K562 (cell line): ENCODE results near the gene HSPA6. TPM values are rescaled to one million over a fixed set of nuclear protein-coding genes. Genes with fewer than 3 reads are reported as not detected.
"Not testable (repeated sequence)": the region's sequence is repeated elsewhere in the genome, so short reads cannot be mapped to it uniquely, and the experiment has no call there.

Source experiments
- ATAC-seq: fragments of 200-7000 bp; cut with Tn5 transposase; 3 replicates; pipeline ENCODE4 v1.9.1; 2020; ENCODE audit warnings: moderate library complexity
- BruUV-seq: library from RNA; stranded (reverse); fragments of 400-500 nt; replicated peaks from 2 replicates; lab custom pipeline; 2021; lab: Mats Ljungman, UMichigan
- CTCF ChIA-PET: fragments of 300-600 bp; formaldehyde crosslinking; extraction: SDS; loops from one replicate; lab custom pipeline; 2021; ENCODE audit warnings: low intra/inter-chr PET ratio; lab: Yijun Ruan, JAX
- POLR2A ChIA-PET: fragments of 300-600, 350-650 bp; sonication (Branson Sonifier 250); formaldehyde crosslinking; extraction: SDS; loops from one replicate; lab custom pipeline; 2021; ENCODE audit warnings: antibody characterized with exemption, inconsistent platforms; lab: Yijun Ruan, JAX
- DNase-seq, 4 experiments: peaks; one replicate each; pipeline versions ENCODE4 v3.0.0 to v3.0.0-alpha.2; 2011 to 2018; ENCODE audit warnings: low spot score in 3 of 4, mixed read lengths in 3 of 4; ENCODE audit errors: extremely low read depth in 1 of 4
- FAIRE-seq: peaks from 2 replicates; lab custom pipeline; 2011; peaks lifted over from hg19 to GRCh38; lab: Jason Lieb, UNC
- H2AFZ ChIP-seq: 2 replicates; pipeline ENCODE4 v1.6.0; 2011; ENCODE audit warnings: low read depth, low read length, control low read depth, inconsistent platforms
- H3K27ac ChIP-seq: fragments of 200-600 bp; 3 replicates; pipeline ENCODE4 v1.8.0; 2011; ENCODE audit warnings: low read depth, mild to moderate bottlenecking, control low read depth, inconsistent platforms, low read length, moderate library complexity, mixed read lengths; ENCODE audit errors: extremely low read depth
- H3K27me3 ChIP-seq, 2 experiments: fragments of 300-600 bp in 1 of 2; 2 replicates in 1 of 2; 3 replicates in 1 of 2; pipeline versions ENCODE4 v1.6.0 to v1.8.0; 2011; ENCODE audit warnings: inconsistent platforms in 2 of 2, low read length in 2 of 2, mild to moderate bottlenecking in 1 of 2, mixed read lengths in 1 of 2, moderate library complexity in 1 of 2; ENCODE audit not compliant: control insufficient read depth in 2 of 2, insufficient read depth in 2 of 2
- H3K36me3 ChIP-seq: fragments of 300-600 bp; 3 replicates; pipeline ENCODE4 v1.8.0; 2011; ENCODE audit warnings: mild to moderate bottlenecking, low read length, inconsistent platforms; ENCODE audit not compliant: control insufficient read depth, insufficient read depth
- H3K4me1 ChIP-seq, 2 experiments: fragments of 200-600 bp in 1 of 2; replicated peaks in 1 of 2; 2 replicates in 1 of 2; 3 replicates in 1 of 2; pipeline versions ENCODE4 v1.5.1 to v1.8.0; 2011; ENCODE audit warnings: inconsistent platforms in 2 of 2, low read length in 2 of 2, mild to moderate bottlenecking in 1 of 2, mixed read lengths in 1 of 2, moderate library complexity in 1 of 2; ENCODE audit not compliant: control insufficient read depth in 2 of 2, insufficient read depth in 2 of 2
- H3K4me2 ChIP-seq: 2 replicates; pipeline ENCODE4 v1.6.1; 2011; ENCODE audit warnings: low read length, control low read depth, inconsistent platforms, mixed read lengths; ENCODE audit not compliant: insufficient read depth
- H3K4me3 ChIP-seq: fragments of 200-600 bp; sonication (generic), shearing (Covaris generic); 2 replicates; pipeline ENCODE4 v1.5.1; 2016; ENCODE audit warnings: control low read depth, inconsistent platforms
- H3K79me2 ChIP-seq: fragments of 200-600 bp; 3 replicates; pipeline ENCODE4 v1.8.0; 2011; ENCODE audit warnings: low read length, inconsistent platforms; ENCODE audit not compliant: control insufficient read depth, insufficient read depth
- H3K9ac ChIP-seq, 2 experiments: 2 replicates each; pipeline versions ENCODE4 v1.6.0 to v1.6.1; 2011; ENCODE audit warnings: low read depth in 2 of 2, low read length in 2 of 2, control low read depth in 1 of 2, inconsistent platforms in 1 of 2, mild to moderate bottlenecking in 1 of 2, mixed read lengths in 1 of 2; ENCODE audit not compliant: insufficient read depth in 1 of 2
- H3K9me1 ChIP-seq: one replicate; pipeline ENCODE4 v1.6.0; 2011; ENCODE audit warnings: inconsistent platforms, mild to moderate bottlenecking, low read length, moderate library complexity; ENCODE audit not compliant: control insufficient read depth, insufficient read depth
- H3K9me3 ChIP-seq: replicated peaks from 2 replicates; pipeline ENCODE4 v1.5.1; 2011; ENCODE audit warnings: low read depth, low read length, inconsistent platforms; ENCODE audit not compliant: control insufficient read depth, insufficient read depth
- H4K20me1 ChIP-seq: replicated peaks from 2 replicates; pipeline ENCODE4 v1.6.1; 2011; ENCODE audit warnings: low read length, inconsistent platforms, mixed read lengths; ENCODE audit not compliant: control insufficient read depth, insufficient read depth
- C11orf30 ChIP-seq: fragments of 450-650 bp; IDR thresholded peaks from 2 replicates; pipeline ENCODE4 v1.6.1; 2016; ENCODE audit warnings: low read depth, mild to moderate bottlenecking
- ELF1 ChIP-seq: fragments of 200-800 bp; sonication (Bioruptor generic); IDR thresholded peaks from 2 replicates; pipeline ENCODE4 v1.6.1; 2016; ENCODE audit warnings: missing genetic modification characterization, missing compliant biosample characterization
- KLF1 ChIP-seq: fragments of 450-650 bp; IDR thresholded peaks from 2 replicates; pipeline ENCODE4 v1.6.1; 2016; ENCODE audit warnings: missing genetic modification characterization, missing compliant biosample characterization
- MAFG ChIP-seq: fragments of 450-650 bp; conservative IDR thresholded peaks from 2 replicates; pipeline ENCODE4 v1.6.1; 2016; ENCODE audit warnings: missing genetic modification characterization, missing compliant biosample characterization
- MEF2D ChIP-seq: conservative IDR thresholded peaks from 2 replicates; pipeline ENCODE4 v1.6.1; 2016; ENCODE audit warnings: low read depth, missing genetic modification characterization, missing compliant biosample characterization
- MNT ChIP-seq, 2 experiments: fragments of 450-650 bp; conservative IDR thresholded peaks; 2 replicates each; pipeline ENCODE4 v1.6.1; 2017; ENCODE audit warnings: mild to moderate bottlenecking in 2 of 2, moderate library complexity in 2 of 2
- RAD51 ChIP-seq: fragments of 450-650 bp; IDR thresholded peaks from 2 replicates; pipeline ENCODE4 v1.7.1; 2016; ENCODE audit warnings: low read depth, mild to moderate bottlenecking, borderline replicate concordance
- RB1 ChIP-seq: fragments of 450-650 bp; IDR thresholded peaks from 2 replicates; pipeline ENCODE4 v1.6.1; 2017; ENCODE audit warnings: low read depth, mild to moderate bottlenecking
- SIN3A ChIP-seq, 2 experiments: fragments of 150-350 bp in 1 of 2; IDR thresholded peaks; 2 replicates each; pipeline ENCODE4 v1.6.1; 2011 to 2016; ENCODE audit warnings: borderline replicate concordance in 2 of 2, low read depth in 2 of 2, low read length in 2 of 2, mild to moderate bottlenecking in 2 of 2, moderate library complexity in 2 of 2; ENCODE audit not compliant: control insufficient read depth in 1 of 2
- SMARCE1 ChIP-seq: fragments of 450-650 bp; IDR thresholded peaks from 2 replicates; pipeline ENCODE4 v1.7.1; 2016; ENCODE audit warnings: mild to moderate bottlenecking
- SUPT5H ChIP-seq: fragments of 450-650 bp; IDR thresholded peaks from 2 replicates; pipeline ENCODE4 v1.6.1; 2016
- ZNF764 ChIP-seq: fragments of 250-450 bp; sonication (Bioruptor Pico); IDR thresholded peaks from 2 replicates; pipeline ENCODE4 v1.4.0; 2020; ENCODE audit warnings: low read depth, mild to moderate bottlenecking, moderate library complexity
- WGBS: fragments of 100-300 bp; shearing (Covaris generic); methylation state at CpG from one replicate; pipeline ENCODE4 v1.1.6; 2016; ENCODE audit warnings: low coverage, mixed read lengths; ENCODE audit not compliant: insufficient coverage; ENCODE audit errors: missing lambda C conversion rate; 5-methylcytosine and 5-hydroxymethylcytosine counted together
- in situ Hi-C: fragments of 300-500 bp; cut with MboI; formaldehyde crosslinking; loops from 4 replicates; pipeline ENCODE4 v1.15.0; 2018; ENCODE audit warnings: inconsistent platforms, mixed read lengths
- intact Hi-C: fragments of 100-400 bp; cut with micrococcal nuclease; formaldehyde crosslinking; loops from 2 replicates; pipeline ENCODE4 v1.14.2; 2022
- polyA plus RNA-seq, 8 experiments: library from polyadenylated mRNA; depleted of rRNA in 4 of 8; stranded (reverse) in 5 of 8; unstranded in 3 of 8; fragments of >200 nt; fragmentation: Nextera tagmentation in 2 of 8; fragmentation: Illumina TruSeq in 1 of 8; extraction: Ambion mirVana in 2 of 8; extraction: Trizol in 1 of 8; gene quantifications; 2 replicates each; pipeline versions ENCODE4 v1.2.1 to v1.2.3, GENCODE V29; 2011 to 2014; ENCODE audit warnings: inconsistent platforms in 1 of 8, missing spikeins in 1 of 8
- total RNA-seq, 7 experiments: library from RNA; depleted of rRNA in 6 of 7; stranded (reverse); fragments of >200 nt in 6 of 7; fragmentation: Illumina TruSeq in 2 of 7; extraction: Trizol in 2 of 7; gene quantifications; 2 replicates each; pipeline versions ENCODE4 v1.2.1 to v1.2.3, GENCODE V29; 2011 to 2021; ENCODE audit warnings: low replicate concordance in 1 of 7
- TF ChIP-seq, protein P1 (sequence below), 2 experiments: fragments of 450-650 bp; IDR thresholded peaks; 2 replicates each; pipeline ENCODE4 v1.6.1; 2016
- TF ChIP-seq, protein P2 (sequence below): IDR thresholded peaks from 3 replicates; pipeline ENCODE4 v1.6.1; 2011; ENCODE audit warnings: borderline replicate concordance, mild to moderate bottlenecking, moderate library complexity; ENCODE audit not compliant: insufficient read length; ENCODE audit errors: extremely low read depth

Gene HSPA6
- total and polyA plus RNA-seq, 9 of the 15 experiments (the other 6 are each of a cell fraction or from before 2014, with no cell fraction given): 0.15 to 10.0 (median 2.4) TPM

- Histone ChIP-seq H3K4me1 (peaks cover 0 to 13% of the 10 kb centered on the region in 2 experiments; a peak in 4 of 5 replicates), H3K4me2 (peak overlapping the region; percentile 81), H3K4me3 (peak overlapping the region; percentile 62), H3K27ac (peak overlapping the region; percentile 94), H3K9ac (peak overlapping the region; percentile 82 to 89; a peak in 3 of 4 replicates), H2AFZ (peak overlapping the region; percentile 98)
- H3K36me3 ChIP-seq, H3K27me3 ChIP-seq, H4K20me1 ChIP-seq, H3K9me1 ChIP-seq, H3K9me3 ChIP-seq, CTCF ChIA-PET, H3K79me2 ChIP-seq: not testable (repeated sequence)
- in situ Hi-C loops: loop anchor here (5.0 kb wide), 1 partner anchor 82 kb away; no protein-coding TSS in a partner anchor
- POLR2A ChIA-PET: interaction anchor here (1.0 to 1.1 kb wide), 2 partner anchors 9 to 209 kb away, joined by 3 read pairs; partner anchors contain the start of gene DUSP12
- ATAC-seq: peak; percentile 83
- TSS peak; percentile 93 for BruUV-seq
- peak; percentile 68 to 97 (median 76) for DNase-seq
- peak; percentile 46 for FAIRE-seq
- 1% methylated on average over 41 of the region's 41 CpGs for WGBS
- intact Hi-C loops: loop anchor here (1.0 to 5.0 kb wide), 3 partner anchors 9 to 201 kb away; partner anchors contain the start of gene FCGR2A
- TF ChIP-seq C11orf30 (peak; percentile 99), ELF1 (tag) (peak; percentile 70; the same call in 1 of the 2 replicates), MAFG (tag) (peak; percentile 99), KLF1 (tag) (peak; percentile 97), ZNF764 (CRISPR knock-in tag) (peak; percentile 86), SMARCE1 (peak; percentile 46; the same call in 1 of the 2 replicates), RB1 (peak; percentile 78), MNT (conservative IDR thresholded peaks at IDR 0.05) (peak; percentile 36 to 51; a peak in 3 of 4 replicates), SIN3A (IDR thresholded peaks at IDR 0.05; ENCODE audit: borderline replicate concordance in 2 of 2, control insufficient read depth in 1 of 2, low read depth in 2 of 2, low read length in 2 of 2) (peak in 1 of 2 experiments; percentile 11; a peak in 1 of 4 replicates), RAD51 (0 out of 2 replicates have a peak, but pooled peaks have one; percentile 45), SUPT5H (0 out of 2 replicates have a peak, but pooled peaks have one; percentile 62), MEF2D (tag) (peak; percentile 43; the same call in 1 of the 2 replicates)
- TF ChIP-seq, protein P1, sequence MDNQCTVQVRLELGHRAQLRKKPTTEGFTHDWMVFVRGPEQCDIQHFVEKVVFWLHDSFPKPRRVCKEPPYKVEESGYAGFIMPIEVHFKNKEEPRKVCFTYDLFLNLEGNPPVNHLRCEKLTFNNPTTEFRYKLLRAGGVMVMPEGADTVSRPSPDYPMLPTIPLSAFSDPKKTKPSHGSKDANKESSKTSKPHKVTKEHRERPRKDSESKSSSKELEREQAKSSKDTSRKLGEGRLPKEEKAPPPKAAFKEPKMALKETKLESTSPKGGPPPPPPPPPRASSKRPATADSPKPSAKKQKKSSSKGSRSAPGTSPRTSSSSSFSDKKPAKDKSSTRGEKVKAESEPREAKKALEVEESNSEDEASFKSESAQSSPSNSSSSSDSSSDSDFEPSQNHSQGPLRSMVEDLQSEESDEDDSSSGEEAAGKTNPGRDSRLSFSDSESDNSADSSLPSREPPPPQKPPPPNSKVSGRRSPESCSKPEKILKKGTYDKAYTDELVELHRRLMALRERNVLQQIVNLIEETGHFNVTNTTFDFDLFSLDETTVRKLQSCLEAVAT (IDR thresholded peaks at IDR 0.05): peak; percentile 43 to 80; a peak in 2 of 4 replicates
- TF ChIP-seq, protein P2, sequence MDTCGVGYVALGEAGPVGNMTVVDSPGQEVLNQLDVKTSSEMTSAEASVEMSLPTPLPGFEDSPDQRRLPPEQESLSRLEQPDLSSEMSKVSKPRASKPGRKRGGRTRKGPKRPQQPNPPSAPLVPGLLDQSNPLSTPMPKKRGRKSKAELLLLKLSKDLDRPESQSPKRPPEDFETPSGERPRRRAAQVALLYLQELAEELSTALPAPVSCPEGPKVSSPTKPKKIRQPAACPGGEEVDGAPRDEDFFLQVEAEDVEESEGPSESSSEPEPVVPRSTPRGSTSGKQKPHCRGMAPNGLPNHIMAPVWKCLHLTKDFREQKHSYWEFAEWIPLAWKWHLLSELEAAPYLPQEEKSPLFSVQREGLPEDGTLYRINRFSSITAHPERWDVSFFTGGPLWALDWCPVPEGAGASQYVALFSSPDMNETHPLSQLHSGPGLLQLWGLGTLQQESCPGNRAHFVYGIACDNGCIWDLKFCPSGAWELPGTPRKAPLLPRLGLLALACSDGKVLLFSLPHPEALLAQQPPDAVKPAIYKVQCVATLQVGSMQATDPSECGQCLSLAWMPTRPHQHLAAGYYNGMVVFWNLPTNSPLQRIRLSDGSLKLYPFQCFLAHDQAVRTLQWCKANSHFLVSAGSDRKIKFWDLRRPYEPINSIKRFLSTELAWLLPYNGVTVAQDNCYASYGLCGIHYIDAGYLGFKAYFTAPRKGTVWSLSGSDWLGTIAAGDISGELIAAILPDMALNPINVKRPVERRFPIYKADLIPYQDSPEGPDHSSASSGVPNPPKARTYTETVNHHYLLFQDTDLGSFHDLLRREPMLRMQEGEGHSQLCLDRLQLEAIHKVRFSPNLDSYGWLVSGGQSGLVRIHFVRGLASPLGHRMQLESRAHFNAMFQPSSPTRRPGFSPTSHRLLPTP: peak; percentile 94
Measured at GRCh38 chr1:161539731-161540569, 15.6 kb downstream of the HSPA6 start.
